ENCODE results near the gene MYO1E. TPM values are rescaled to one million over a fixed set of nuclear protein-coding genes. Genes with fewer than 3 reads are reported as not detected.

Gene MYO1E
- total RNA-seq (2021; fragmentation: NEBNext Ultra II Directional; extraction: Animal tissue kit (Norgen Biotek cat#: 25700)): 138 and 142 TPM in 2 replicates
- polyA plus RNA-seq (2011; rRNA removed): 19.6 and 43.4 TPM in 2 replicates
- polyA plus RNA-seq (2011; cell fraction: cytosol; rRNA removed): 35.3 TPM
- polyA plus RNA-seq (2011; cell fraction: nucleus; rRNA removed): 42.3 TPM
- 38.4 to 60.6 TPM (median 45.1 TPM) in 4 replicates for polyA plus RNA-seq (2012, experiment 1 of 2)
- 10.3 TPM for polyA plus RNA-seq (2012, experiment 2 of 2)
- 26.3 TPM for polyA plus RNA-seq (2013, experiment 1 of 2)
- polyA plus RNA-seq (2013, experiment 2 of 2): 28.6 TPM
- polyA minus RNA-seq (2011; rRNA and poly(A)+ RNA removed): 61.0 and 87.1 TPM in 2 replicates
- 40.8 TPM for polyA minus RNA-seq (2011; cell fraction: cytosol; rRNA and poly(A)+ RNA removed)
- 110 TPM for polyA minus RNA-seq (2011; cell fraction: nucleus; rRNA and poly(A)+ RNA removed)
- long read RNA-seq, experiment 1, full-length matches to known transcripts: 1 of 32 reads
- long read RNA-seq, experiment 1, partial matches to known transcripts: 16 of 32 reads
- long read RNA-seq, experiment 1, other reads (novel, unspliced or antisense): 15 of 32 reads
- long read RNA-seq, experiment 2, full-length matches to known transcripts: 3 of 7 reads
- long read RNA-seq, experiment 2, partial matches to known transcripts: 2 of 7 reads
- long read RNA-seq, experiment 2, other reads (novel, unspliced or antisense): 2 of 7 reads

DNA sequence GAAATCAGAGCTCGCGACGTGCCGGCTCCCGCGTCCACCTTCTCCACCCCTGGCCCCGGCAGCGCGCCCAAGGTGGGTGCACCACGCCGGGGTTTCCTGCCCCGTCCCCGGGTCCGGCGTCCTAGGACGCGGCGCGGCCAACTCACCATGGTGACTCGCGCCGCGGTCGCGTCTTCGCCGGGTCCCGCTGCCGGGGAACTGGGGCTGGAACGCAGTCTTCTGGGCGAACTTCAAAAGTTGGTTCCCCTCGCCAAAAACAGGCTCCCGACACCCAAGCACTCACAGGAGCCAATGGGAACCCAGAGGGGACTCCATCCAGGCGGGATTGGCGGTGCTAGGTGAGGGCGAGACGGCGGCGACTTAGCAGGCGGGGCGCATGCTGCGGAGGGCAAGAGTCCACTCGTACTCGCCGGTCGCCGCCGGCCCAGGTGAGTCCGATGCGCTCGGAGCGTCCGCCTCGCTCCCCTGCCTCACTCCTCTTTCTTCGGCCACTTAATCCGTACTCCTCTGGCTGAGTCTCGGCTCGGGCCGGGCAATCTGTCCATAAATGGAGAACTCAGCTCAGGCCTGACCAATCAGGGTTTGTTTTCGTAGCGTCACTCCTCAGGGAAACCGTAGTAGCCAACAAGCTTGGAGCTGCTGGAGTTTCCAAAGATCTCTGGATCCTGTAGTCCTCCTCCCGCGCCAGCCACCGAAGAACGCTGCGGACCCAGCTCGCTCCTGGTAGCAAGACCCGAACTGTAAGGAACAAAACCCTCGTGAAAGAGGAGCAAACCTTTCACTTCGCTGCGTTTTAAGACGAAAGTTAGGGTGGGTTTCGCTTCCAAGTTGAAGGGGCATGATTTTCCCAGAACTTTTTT lies at the start of gene MYO1E:
MYO1E (minus strand) TSS at position 520 of the 860 bp plus-strand sequence; CDS start at position 149, 371 bp downstream.
- CTCF ChIA-PET (ENCODE audit: partially characterized antibody): interaction anchor here (1.3 kb wide), 1 partner anchor 12 kb away, joined by 9 read pairs; no protein-coding TSS in a partner anchor
- H2BK20ac ChIP-seq (ENCODE audit: low read length): no peak within 1 kb of the TSS
- H2BK12ac ChIP-seq (ENCODE audit: low read depth, low read length): 0 out of 2 replicates have a peak within 1 kb of the TSS, but pooled peaks have one; percentile 11
- H2AFZ ChIP-seq (ENCODE audit: low read length): no peak within 1 kb of the TSS
- H4K91ac ChIP-seq (replicated peaks; ENCODE audit: insufficient read length, low read length): peak within 1 kb of the TSS; percentile 56
- H4K20me1 ChIP-seq (replicated peaks in 1 of 2; ENCODE audit: control insufficient read depth in 1 of 2, insufficient read depth in 2 of 2, low read length in 2 of 2): peaks cover 11% of the 10 kb centered on the region in 2 experiments
- H3K4me3 ChIP-seq (ENCODE audit: extremely low read depth in 1 of 4, insufficient read depth in 2 of 4, low read depth in 3 of 4, low read length in 4 of 4): peak within 1 kb of the TSS; percentile 79 to 86 (median 82)
- peak within 1 kb of the TSS; percentile 92 for H2BK5ac ChIP-seq (ENCODE audit: low read depth, low read length)
- peaks cover 10 to 38% of the 10 kb centered on the region in 2 experiments for H3K79me2 ChIP-seq (ENCODE audit: control insufficient read depth in 1 of 2, insufficient read depth in 2 of 2, low read length in 2 of 2)
- POLR2A ChIA-PET (ENCODE audit: partially characterized antibody): interaction anchor here (0.6 to 11.4 kb wide), 28 partner anchors 8 to 1522 kb away, joined by 3 to 151 read pairs (median 4); partner anchors contain the start of genes CCNB2 and FAM81A
- H3K23ac ChIP-seq (ENCODE audit: insufficient read length): no peak within 1 kb of the TSS
- H3K56ac ChIP-seq (replicated peaks; ENCODE audit: insufficient read length, low read depth, low read length): peak within 1 kb of the TSS; percentile 73
- no peak within 1 kb of the TSS for H3K14ac ChIP-seq (ENCODE audit: insufficient read length)
- DNase-seq (ENCODE audit: low read depth in 1 of 2, low spot score in 2 of 2): peak; percentile 92 to 93
- 1% methylated on average over 65 of the region's 74 CpGs; no CpG with 5 or more reads in 1 of the 2 experiments for WGBS, 2 experiments (ENCODE audit: extremely low coverage in 1 of 2, insufficient coverage in 1 of 2, insufficient read length in 1 of 2, insufficient replicate concordance in 2 of 2, low coverage in 1 of 2, low lambda C conversion rate in 2 of 2, missing lambda C conversion rate in 1 of 2)
- no peak within 1 kb of the TSS for H2BK120ac ChIP-seq (replicated peaks; ENCODE audit: low read depth, low read length)
- no peak within 1 kb of the TSS for H3K4ac ChIP-seq (replicated peaks; ENCODE audit: insufficient read length, low read depth, low read length)
- H3K4me2 ChIP-seq (ENCODE audit: insufficient read depth in 1 of 2, low read depth in 2 of 2, low read length in 2 of 2): peak within 1 kb of the TSS; percentile 62 to 84
- peak within 1 kb of the TSS; percentile 86 to 90 (median 88) for H3K9ac ChIP-seq (replicated peaks in 1 of 4; ENCODE audit: extremely low read depth in 1 of 4, low read depth in 3 of 4, low read length in 3 of 4)
- H3K36me3 ChIP-seq (ENCODE audit: control insufficient read depth in 2 of 4, insufficient read depth in 4 of 4, low read length in 3 of 4): no peaks in the 10 kb centered on the region
- peak within 1 kb of the TSS; percentile 95 for H4K8ac ChIP-seq (ENCODE audit: extremely low read depth, insufficient read depth, low read length)
- no peaks in the 10 kb centered on the region for H3K27me3 ChIP-seq (replicated peaks in 1 of 4; ENCODE audit: control insufficient read depth in 3 of 4, extremely low read depth in 1 of 4, insufficient read depth in 3 of 4, low read length in 3 of 4)
- peaks cover 8% of the 10 kb centered on the region; the same call in 1 of the 2 replicates for H3K23me2 ChIP-seq (ENCODE audit: low read depth, low read length)
- H4K5ac ChIP-seq (ENCODE audit: insufficient read length, low read depth, low read length): peak within 1 kb of the TSS; percentile 81
- 0 out of 2 replicates have a peak within 1 kb of the TSS, but pooled peaks have one; percentile 81 for H2BK15ac ChIP-seq (ENCODE audit: low read length)
- FAIRE-seq: peak; percentile 79
- H3K18ac ChIP-seq (ENCODE audit: extremely low read depth, low read length): peak within 1 kb of the TSS; percentile 20; the same call in 1 of the 2 replicates
- peaks cover 6% of the 10 kb centered on the region; the same call in 1 of the 2 replicates for H3K79me1 ChIP-seq (ENCODE audit: low read depth, low read length)
- no peak within 1 kb of the TSS for H2AK5ac ChIP-seq (ENCODE audit: low read depth, low read length)
- H3K27ac ChIP-seq (ENCODE audit: low read depth, low read length): peak within 1 kb of the TSS; percentile 95
- H3K4me1 ChIP-seq (replicated peaks in 1 of 4; ENCODE audit: control insufficient read depth in 3 of 4, insufficient read depth in 4 of 4, low read length in 3 of 4): peaks cover 0 to 7% (median 1%) of the 10 kb centered on the region in 4 experiments; a peak in 3 of 7 replicates
- H3K9me3 ChIP-seq (ENCODE audit: insufficient read depth in 2 of 2, low read depth in 1 of 2, low read length in 1 of 2): no peaks in the 10 kb centered on the region
- TF ChIP-seq SIX5 (IDR thresholded peaks at IDR 0.05; ENCODE audit: low read depth, low read length): peak; percentile 31; the same call in 1 of the 2 replicates
- TF ChIP-seq TEAD4 (IDR thresholded peaks at IDR 0.05; ENCODE audit: low read depth, low read length): no peak
- TF ChIP-seq, protein P1, sequence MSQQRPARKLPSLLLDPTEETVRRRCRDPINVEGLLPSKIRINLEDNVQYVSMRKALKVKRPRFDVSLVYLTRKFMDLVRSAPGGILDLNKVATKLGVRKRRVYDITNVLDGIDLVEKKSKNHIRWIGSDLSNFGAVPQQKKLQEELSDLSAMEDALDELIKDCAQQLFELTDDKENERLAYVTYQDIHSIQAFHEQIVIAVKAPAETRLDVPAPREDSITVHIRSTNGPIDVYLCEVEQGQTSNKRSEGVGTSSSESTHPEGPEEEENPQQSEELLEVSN (IDR thresholded peaks at IDR 0.05): peak; percentile 61; the same call in 1 of the 2 replicates
- peak; percentile 41 for TF ChIP-seq KDM4A (IDR thresholded peaks at IDR 0.05; ENCODE audit: low read depth, low read length, severe bottlenecking)
- TF ChIP-seq SAP30 (IDR thresholded peaks at IDR 0.05; ENCODE audit: insufficient read depth, insufficient replicate concordance, low read length): peak; percentile 31
- TF ChIP-seq BRCA1 (IDR thresholded peaks at IDR 0.05; ENCODE audit: low read depth, low read length): no peak
